ENCODE measurements around the gene LILRA2.
"Not testable (repeated sequence)": the region's sequence is repeated elsewhere in the genome, so short reads cannot be mapped to it uniquely, and the experiment has no call there.

Gene LILRA2

GRCh38 chr19:54571715-54572615 lies 1.6 kb upstream of the LILRA2 start:
- not testable (repeated sequence) for DNase-seq (ENCODE audit: low read depth)

- no peak for DNase-seq (ENCODE audit: low read depth)
These were observed 786 bp upstream of the LILRA2 start for GRCh38 chr19:54572696-54573311.

DNA sequence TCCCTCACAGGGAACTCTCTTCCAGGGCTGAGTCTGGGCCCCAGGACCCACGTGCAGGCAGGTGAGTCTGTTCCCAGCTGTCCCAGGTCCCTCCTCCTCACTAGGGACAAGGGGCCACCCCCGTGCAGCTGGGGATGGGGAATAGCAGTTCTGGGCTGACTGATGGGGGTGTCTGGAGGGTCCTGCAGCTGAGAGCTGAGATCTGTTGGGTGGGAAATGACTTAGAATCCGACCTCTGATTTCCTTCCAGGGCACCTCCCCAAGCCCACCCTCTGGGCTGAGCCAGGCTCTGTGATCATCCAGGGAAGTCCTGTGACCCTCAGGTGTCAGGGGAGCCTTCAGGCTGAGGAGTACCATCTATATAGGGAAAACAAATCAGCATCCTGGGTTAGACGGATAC lies 461 bp downstream of the LILRA2 start:
- no peak for DNase-seq (ENCODE audit: low read depth)

DNA sequence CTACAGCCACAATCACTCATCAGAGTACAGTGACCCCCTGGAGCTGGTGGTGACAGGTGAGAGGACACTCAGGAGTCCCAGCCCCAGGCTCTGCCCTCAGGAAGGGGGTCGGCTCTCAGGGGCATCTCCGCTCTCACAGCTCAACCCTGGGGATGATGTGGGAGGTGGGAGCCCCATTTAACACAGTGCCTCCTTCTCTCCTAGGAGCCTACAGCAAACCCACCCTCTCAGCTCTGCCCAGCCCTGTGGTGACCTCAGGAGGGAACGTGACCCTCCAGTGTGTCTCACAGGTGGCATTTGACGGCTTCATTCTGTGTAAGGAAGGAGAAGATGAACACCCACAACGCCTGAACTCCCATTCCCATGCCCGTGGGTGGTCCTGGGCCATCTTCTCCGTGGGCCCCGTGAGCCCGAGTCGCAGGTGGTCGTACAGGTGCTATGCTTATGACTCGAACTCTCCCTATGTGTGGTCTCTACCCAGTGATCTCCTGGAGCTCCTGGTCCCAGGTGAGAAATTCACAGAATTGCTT lies 1.0 kb downstream of the LILRA2 start:
- no peak for DNase-seq (ENCODE audit: low read depth)

GRCh38 chr19:54575205-54575604 lies 1.6 kb downstream of the LILRA2 start:
- not testable (repeated sequence) for DNase-seq (ENCODE audit: low read depth)

DNA sequence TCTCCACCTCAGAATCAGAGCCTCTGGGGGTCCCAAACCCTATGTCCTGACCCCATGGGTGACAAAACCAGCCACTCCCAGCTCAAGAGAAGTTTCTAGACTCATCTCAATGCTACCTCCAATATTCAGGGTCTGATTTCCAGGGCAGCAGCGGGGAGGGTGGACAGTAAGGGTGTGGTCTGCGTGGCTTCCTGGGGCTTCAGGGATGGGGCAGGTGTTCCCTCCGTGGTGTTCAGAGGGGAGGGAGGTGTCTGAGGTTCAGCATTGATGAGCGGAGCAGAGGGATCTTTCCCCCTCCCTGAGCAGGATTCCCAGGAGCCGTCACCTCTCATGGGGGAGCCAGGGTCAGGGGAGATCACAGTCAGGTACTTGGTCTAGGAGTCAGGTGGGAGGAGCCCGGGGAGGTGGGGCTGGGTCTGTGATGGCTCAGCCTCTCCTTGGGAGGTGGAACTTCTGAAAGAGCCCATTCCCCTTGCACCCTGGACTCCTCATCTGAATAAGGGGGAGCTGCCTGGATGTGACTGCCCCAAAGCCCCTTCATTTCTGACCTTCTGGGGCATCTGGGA lies 2.9 kb downstream of the LILRA2 start:
- no peak for DNase-seq (ENCODE audit: low read depth)

- DNase-seq (ENCODE audit: low read depth) = no peak
These were observed 3.7 kb downstream of the LILRA2 start for GRCh38 chr19:54577334-54577733.

- DNase-seq (ENCODE audit: low read depth) = not testable (repeated sequence)
These were observed 4.7 kb downstream of the LILRA2 start for GRCh38 chr19:54578268-54578667.

GRCh38 chr19:54586397-54586796 lies 12.8 kb downstream of the LILRA2 start:
- no peak for DNase-seq (ENCODE audit: low read depth)

GRCh38 chr19:54587026-54587425 lies 13.4 kb downstream of the LILRA2 start:
- DNase-seq (ENCODE audit: low read depth) = no peak

- DNase-seq (ENCODE audit: low read depth) = not testable (repeated sequence)
These were observed 19.9 kb downstream of the LILRA2 start, which contains the start of gene LILRA1 for GRCh38 chr19:54593445-54593844. Gene LILRA1, plus strand, starts transcription at chr19:54593632. Its CDS starts 613 bp downstream, at chr19:54594245.

- DNase-seq (ENCODE audit: low read depth) = not testable (repeated sequence)
These were observed 20.5 kb downstream of the LILRA2 start for GRCh38 chr19:54593931-54594626.

DNA sequence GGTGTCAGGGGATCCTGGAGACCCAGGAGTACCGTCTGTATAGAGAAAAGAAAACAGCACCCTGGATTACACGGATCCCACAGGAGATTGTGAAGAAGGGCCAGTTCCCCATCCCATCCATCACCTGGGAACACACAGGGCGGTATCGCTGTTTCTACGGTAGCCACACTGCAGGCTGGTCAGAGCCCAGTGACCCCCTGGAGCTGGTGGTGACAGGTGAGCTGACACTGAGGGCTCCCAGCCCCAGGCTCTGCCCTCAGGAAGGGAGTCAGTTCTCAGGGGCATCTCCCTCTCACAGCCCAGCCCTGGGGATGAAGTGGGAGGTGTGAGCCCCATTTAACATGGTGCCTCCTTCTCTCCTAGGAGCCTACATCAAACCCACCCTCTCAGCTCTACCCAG lies 21.1 kb downstream of the LILRA2 start:
- no peak for DNase-seq (ENCODE audit: low read depth)

DNA sequence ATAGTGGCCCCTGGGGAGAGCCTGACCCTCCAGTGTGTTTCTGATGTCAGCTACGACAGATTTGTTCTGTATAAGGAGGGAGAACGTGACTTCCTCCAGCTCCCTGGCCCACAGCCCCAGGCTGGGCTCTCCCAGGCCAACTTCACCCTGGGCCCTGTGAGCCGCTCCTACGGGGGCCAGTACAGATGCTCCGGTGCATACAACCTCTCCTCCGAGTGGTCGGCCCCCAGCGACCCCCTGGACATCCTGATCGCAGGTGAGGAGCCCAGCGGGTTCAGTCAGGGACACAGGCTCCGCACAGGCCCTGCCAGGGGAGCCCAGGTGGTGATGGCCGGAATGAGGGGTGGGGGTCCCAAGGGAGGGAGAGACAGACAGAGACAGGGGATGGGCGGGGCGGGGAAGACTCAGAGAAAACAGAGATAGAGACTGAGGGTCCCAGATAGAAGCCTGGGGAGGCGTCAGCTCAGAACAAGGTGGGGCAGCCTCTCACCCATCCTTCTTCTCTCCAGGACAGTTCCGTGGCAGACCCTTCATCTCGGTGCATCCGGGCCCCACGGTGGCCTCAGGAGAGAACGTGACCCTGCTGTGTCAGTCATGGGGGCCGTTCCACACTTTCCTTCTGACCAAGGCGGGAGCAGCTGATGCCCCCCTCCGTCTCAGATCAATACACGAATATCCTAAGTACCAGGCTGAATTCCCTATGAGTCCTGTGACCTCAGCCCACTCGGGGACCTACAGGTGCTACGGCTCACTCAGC lies 22.3 kb downstream of the LILRA2 start:
- DNase-seq (ENCODE audit: low read depth) = not testable (repeated sequence)

DNA sequence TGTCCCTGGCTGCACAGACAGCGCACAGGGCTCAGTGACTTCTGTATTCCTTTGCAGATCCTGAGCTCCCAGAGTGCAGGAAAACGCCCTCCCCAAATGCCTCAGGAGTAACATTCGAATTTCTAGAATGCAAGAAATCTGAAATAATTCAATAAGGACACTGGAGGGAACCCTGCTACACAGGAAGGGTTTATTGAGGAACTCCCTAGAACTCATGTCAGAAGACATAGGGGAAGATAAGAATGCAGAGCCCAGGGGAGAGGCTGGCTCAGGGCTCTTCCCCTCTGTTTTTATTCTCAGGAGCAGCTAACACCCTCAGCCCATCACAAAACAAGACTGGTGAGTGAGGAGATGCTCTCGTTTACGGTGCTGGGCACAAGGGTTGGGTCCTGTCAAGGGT lies 26.6 kb downstream of the LILRA2 start:
- no peak for DNase-seq (ENCODE audit: low read depth)

- DNase-seq (ENCODE audit: low read depth) = no peak
These were observed 32.6 kb downstream of the LILRA2 start for GRCh38 chr19:54606230-54606629.

GRCh38 chr19:54606891-54607784 lies 33.5 kb downstream of the LILRA2 start:
- DNase-seq (ENCODE audit: low read depth) = no peak

- DNase-seq (ENCODE audit: low read depth) = no peak
These were observed 34.2 kb downstream of the LILRA2 start for GRCh38 chr19:54607785-54608150.

- DNase-seq (ENCODE audit: low read depth) = no peak
These were observed 34.6 kb downstream of the LILRA2 start for GRCh38 chr19:54608205-54608604.

- no peak for DNase-seq (ENCODE audit: low read depth)
These were observed 35.2 kb downstream of the LILRA2 start for GRCh38 chr19:54608792-54609191.

Measured in activated T-cell treated with anti-CD3 and anti-CD28 coated beads for 48 hours (primary cell).